Activated CD8-positive, alpha-beta memory T cell treated with anti-CD3 and anti-CD28 coated beads for 36 hours (primary cell): ENCODE measurements around the gene RHOJ. TPM values are rescaled to one million over a fixed set of nuclear protein-coding genes. Genes with fewer than 3 reads are reported as not detected.
"Not testable (repeated sequence)": the region's sequence is repeated elsewhere in the genome, so short reads cannot be mapped to it uniquely, and the experiment has no call there.

Source experiments
- CTCF ChIA-PET: fragments of 350-600 bp; sonication (Branson Sonifier 250); formaldehyde crosslinking; loops from one replicate; lab custom pipeline; 2021; ENCODE audit warnings: antibody characterized with exemption; lab: Charles Lee
- POLR2A ChIA-PET: fragments of 350-600 bp; sonication (Branson Sonifier 250); formaldehyde crosslinking; loops from one replicate; lab custom pipeline; 2021; ENCODE audit warnings: antibody characterized with exemption; lab: Charles Lee
- total RNA-seq, 2 experiments: library from RNA; stranded (reverse); gene quantifications; one replicate each; pipeline ENCODE4 v1.2.3, GENCODE V29; 2021

The RHOJ gene
- total RNA-seq = not detected

- CTCF ChIA-PET = no interaction called here
These were observed at the start of gene RHOJ for GRCh38 chr14:63204407-63205043. Gene RHOJ, plus strand, starts transcription at chr14:63204443. Its CDS starts 427 bp downstream, at chr14:63204870.

GRCh38 chr14:63155511-63156185 lies 48.6 kb upstream of the RHOJ start:
- CTCF ChIA-PET = no interaction called here
- POLR2A ChIA-PET = no interaction called here

More at GRCh38 chr14:63204407-63205043, at the start of gene RHOJ:
- POLR2A ChIA-PET = no interaction called here

- ChIA-PET POLR2A (no interaction called here), CTCF (no interaction called here)
These were observed 47.0 kb upstream of the RHOJ start for GRCh38 chr14:63157195-63157594.

- CTCF ChIA-PET = no interaction called here
- POLR2A ChIA-PET = no interaction called here
These were observed 40.9 kb upstream of the RHOJ start for GRCh38 chr14:63163306-63163705.

GRCh38 chr14:63164108-63164683 lies 40.0 kb upstream of the RHOJ start:
- ChIA-PET POLR2A (no interaction called here), CTCF (no interaction called here)

GRCh38 chr14:63165267-63165666 lies 39.0 kb upstream of the RHOJ start:
- POLR2A ChIA-PET, CTCF ChIA-PET: not testable (repeated sequence)

GRCh38 chr14:63167044-63167443 lies 37.2 kb upstream of the RHOJ start:
- ChIA-PET POLR2A (no interaction called here), CTCF (no interaction called here)

- POLR2A ChIA-PET = no interaction called here
- CTCF ChIA-PET = no interaction called here
These were observed 29.5 kb upstream of the RHOJ start for GRCh38 chr14:63174760-63175191.

GRCh38 chr14:63175531-63175930 lies 28.7 kb upstream of the RHOJ start:
- POLR2A ChIA-PET = no interaction called here
- CTCF ChIA-PET = no interaction called here

- ChIA-PET POLR2A (no interaction called here), CTCF (no interaction called here)
These were observed 25.3 kb upstream of the RHOJ start for GRCh38 chr14:63178912-63179311.

- CTCF ChIA-PET = no interaction called here
- POLR2A ChIA-PET = no interaction called here
These were observed 24.9 kb upstream of the RHOJ start for GRCh38 chr14:63179383-63179782.

GRCh38 chr14:63180011-63180410 lies 24.2 kb upstream of the RHOJ start:
- POLR2A ChIA-PET = no interaction called here
- CTCF ChIA-PET = no interaction called here

GRCh38 chr14:63182968-63183367 lies 21.3 kb upstream of the RHOJ start:
- CTCF ChIA-PET = no interaction called here
- POLR2A ChIA-PET = no interaction called here

GRCh38 chr14:63186453-63186852 lies 17.8 kb upstream of the RHOJ start:
- ChIA-PET POLR2A (no interaction called here), CTCF (no interaction called here)

GRCh38 chr14:63191211-63191610 lies 13.0 kb upstream of the RHOJ start:
- POLR2A ChIA-PET = no interaction called here
- CTCF ChIA-PET = no interaction called here

- POLR2A ChIA-PET = no interaction called here
- CTCF ChIA-PET = no interaction called here
These were observed 12.2 kb upstream of the RHOJ start for GRCh38 chr14:63192085-63192484.

- CTCF ChIA-PET = no interaction called here
- POLR2A ChIA-PET = no interaction called here
These were observed 11.0 kb upstream of the RHOJ start for GRCh38 chr14:63193236-63193635.

- CTCF ChIA-PET = no interaction called here
- POLR2A ChIA-PET = no interaction called here
These were observed 4.1 kb upstream of the RHOJ start for GRCh38 chr14:63200035-63200740.

- POLR2A ChIA-PET = no interaction called here
These were observed 3.5 kb upstream of the RHOJ start for GRCh38 chr14:63200767-63201166.

GRCh38 chr14:63203015-63203414 lies 1.2 kb upstream of the RHOJ start:
- ChIA-PET POLR2A (no interaction called here), CTCF (no interaction called here)

More at GRCh38 chr14:63200767-63201166, 3.5 kb upstream of the RHOJ start:
- CTCF ChIA-PET = no interaction called here
